ENCODE measurements around the gene TOM1L1.

- TF ChIP-seq, protein P1, sequence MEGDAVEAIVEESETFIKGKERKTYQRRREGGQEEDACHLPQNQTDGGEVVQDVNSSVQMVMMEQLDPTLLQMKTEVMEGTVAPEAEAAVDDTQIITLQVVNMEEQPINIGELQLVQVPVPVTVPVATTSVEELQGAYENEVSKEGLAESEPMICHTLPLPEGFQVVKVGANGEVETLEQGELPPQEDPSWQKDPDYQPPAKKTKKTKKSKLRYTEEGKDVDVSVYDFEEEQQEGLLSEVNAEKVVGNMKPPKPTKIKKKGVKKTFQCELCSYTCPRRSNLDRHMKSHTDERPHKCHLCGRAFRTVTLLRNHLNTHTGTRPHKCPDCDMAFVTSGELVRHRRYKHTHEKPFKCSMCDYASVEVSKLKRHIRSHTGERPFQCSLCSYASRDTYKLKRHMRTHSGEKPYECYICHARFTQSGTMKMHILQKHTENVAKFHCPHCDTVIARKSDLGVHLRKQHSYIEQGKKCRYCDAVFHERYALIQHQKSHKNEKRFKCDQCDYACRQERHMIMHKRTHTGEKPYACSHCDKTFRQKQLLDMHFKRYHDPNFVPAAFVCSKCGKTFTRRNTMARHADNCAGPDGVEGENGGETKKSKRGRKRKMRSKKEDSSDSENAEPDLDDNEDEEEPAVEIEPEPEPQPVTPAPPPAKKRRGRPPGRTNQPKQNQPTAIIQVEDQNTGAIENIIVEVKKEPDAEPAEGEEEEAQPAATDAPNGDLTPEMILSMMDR (conservative IDR thresholded peaks at IDR 0.05; ENCODE audit: low read length), result no peak
- no peak for TF ChIP-seq EZH2phosphoT487 (IDR thresholded peaks at IDR 0.05; ENCODE audit: borderline replicate concordance, low read depth, low read length)
Measured at GRCh38 chr17:54945231-54945630, 44.6 kb downstream of the TOM1L1 start.
